Measurements from ENCODE around the gene NAALADL2. TPM values are rescaled to one million over a fixed set of nuclear protein-coding genes. Genes with fewer than 3 reads are reported as not detected.

Gene NAALADL2
- total RNA-seq, 1 donor from 2014 or later = 11.5 TPM

DNA sequence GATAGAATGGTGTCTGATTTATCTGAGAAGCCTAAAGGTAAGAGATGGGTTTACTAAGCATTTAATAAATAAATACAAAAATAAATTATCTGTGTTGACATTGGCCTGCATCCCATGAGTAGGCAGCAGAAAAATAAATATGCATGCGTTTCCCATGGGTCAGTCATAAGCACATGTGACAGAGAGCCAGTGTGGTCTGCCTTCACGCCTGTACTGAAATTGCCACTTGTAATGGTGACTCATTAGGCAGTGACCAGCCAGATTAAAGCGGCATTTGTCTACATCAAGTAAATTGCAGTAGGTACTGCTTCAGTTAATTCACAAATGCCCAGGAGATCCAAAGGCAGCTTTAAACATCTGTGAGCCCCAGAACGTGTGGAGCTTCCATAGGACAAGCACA lies 399.6 kb downstream of the NAALADL2 start:
- no peaks in the 10 kb centered on the region for H4K20me1 ChIP-seq (ENCODE audit: low read depth)
- no peak for DNase-seq (ENCODE audit: low spot score)
- no peaks in the 10 kb centered on the region for H3K9me3 ChIP-seq (ENCODE audit: low read depth)
- H2AFZ ChIP-seq (replicated peaks) = no peak overlapping the region
- Mint-ChIP-seq H3K9me3 (no peaks in the 10 kb centered on the region), H3K27ac (no peak overlapping the region), H3K4me3 (no peak overlapping the region), H3K36me3 (no peaks in the 10 kb centered on the region), H3K27me3 (ENCODE audit: insufficient read depth, low read depth) (no peaks in the 10 kb centered on the region), H3K4me1 (no peaks in the 10 kb centered on the region)
- H3K4me3 ChIP-seq = no peak overlapping the region
- H3K4me2 ChIP-seq = no peak overlapping the region
- no peaks in the 10 kb centered on the region for H3K36me3 ChIP-seq
- H3K9ac ChIP-seq = no peak overlapping the region
- no peaks in the 10 kb centered on the region for H3K4me1 ChIP-seq
- TF ChIP-seq EZH2phosphoT487 (IDR thresholded peaks at IDR 0.05) (no peak), CTCF (IDR thresholded peaks at IDR 0.05) (no peak), EZH2 (IDR thresholded peaks at IDR 0.05) (no peak)
- no peak overlapping the region for H3K27ac ChIP-seq
- no peaks in the 10 kb centered on the region for H3F3A ChIP-seq (ENCODE audit: low read depth)
- no peaks in the 10 kb centered on the region for H3K79me2 ChIP-seq (ENCODE audit: low read depth)
- H3K27me3 ChIP-seq = no peaks in the 10 kb centered on the region

- no peaks in the 10 kb centered on the region for H4K20me1 ChIP-seq (ENCODE audit: low read depth)
- no peaks in the 10 kb centered on the region for H3F3A ChIP-seq (ENCODE audit: low read depth)
- no peak overlapping the region for H3K4me3 Mint-ChIP-seq
- no peaks in the 10 kb centered on the region for H3K4me1 ChIP-seq
- no peaks in the 10 kb centered on the region for H3K79me2 ChIP-seq (ENCODE audit: low read depth)
- no peaks in the 10 kb centered on the region for H3K27me3 Mint-ChIP-seq (ENCODE audit: insufficient read depth, low read depth)
- H2AFZ ChIP-seq (replicated peaks) = no peak overlapping the region
- no peak overlapping the region for H3K27ac Mint-ChIP-seq
- H3K4me3 ChIP-seq = no peak overlapping the region
- no peak overlapping the region for H3K27ac ChIP-seq
- no peaks in the 10 kb centered on the region for H3K9me3 ChIP-seq (ENCODE audit: low read depth)
- no peaks in the 10 kb centered on the region for H3K36me3 Mint-ChIP-seq
- H3K27me3 ChIP-seq = no peaks in the 10 kb centered on the region
- H3K4me2 ChIP-seq = no peak overlapping the region
- no peaks in the 10 kb centered on the region for H3K4me1 Mint-ChIP-seq
- H3K36me3 ChIP-seq = no peaks in the 10 kb centered on the region
- H3K9ac ChIP-seq = no peak overlapping the region
- TF ChIP-seq CTCF (IDR thresholded peaks at IDR 0.05) (no peak), EZH2phosphoT487 (IDR thresholded peaks at IDR 0.05) (no peak), EZH2 (IDR thresholded peaks at IDR 0.05) (no peak)
- H3K9me3 Mint-ChIP-seq = no peaks in the 10 kb centered on the region
- no peak for DNase-seq (ENCODE audit: low spot score)
These were observed 401.1 kb downstream of the NAALADL2 start for GRCh38 chr3:175260145-175260794.

DNA sequence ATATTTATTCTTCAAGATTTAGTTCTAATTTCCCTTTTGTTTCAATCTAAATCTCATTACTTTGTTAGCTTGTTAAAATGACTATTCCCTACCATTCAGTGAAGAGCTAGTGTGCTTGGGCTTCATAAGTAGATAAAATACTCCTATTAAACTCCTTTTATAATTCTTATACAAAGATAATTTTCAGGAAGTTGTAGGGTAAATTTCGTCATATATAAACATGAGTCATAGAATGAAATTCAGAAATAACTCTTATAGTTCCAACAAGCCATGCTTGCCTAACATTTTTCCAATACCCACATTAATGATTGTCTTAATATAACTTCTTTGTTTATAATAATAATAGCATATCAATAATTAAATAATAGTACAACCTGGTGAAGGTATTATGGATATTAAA lies 407.3 kb downstream of the NAALADL2 start:
- Mint-ChIP-seq H3K36me3 (no peaks in the 10 kb centered on the region), H3K27me3 (ENCODE audit: insufficient read depth, low read depth) (no peaks in the 10 kb centered on the region), H3K4me3 (no peak overlapping the region), H3K27ac (no peak overlapping the region), H3K9me3 (no peaks in the 10 kb centered on the region), H3K4me1 (peaks cover 12% of the 10 kb centered on the region)
- no peaks in the 10 kb centered on the region for H3K9me3 ChIP-seq (ENCODE audit: low read depth)
- no peak overlapping the region for H2AFZ ChIP-seq (replicated peaks)
- no peak overlapping the region for H3K9ac ChIP-seq
- no peaks in the 10 kb centered on the region for H3K36me3 ChIP-seq
- H3K79me2 ChIP-seq (ENCODE audit: low read depth) = no peaks in the 10 kb centered on the region
- TF ChIP-seq EZH2phosphoT487 (IDR thresholded peaks at IDR 0.05) (no peak), CTCF (IDR thresholded peaks at IDR 0.05) (no peak), EZH2 (IDR thresholded peaks at IDR 0.05) (no peak)
- no peaks in the 10 kb centered on the region for H3F3A ChIP-seq (ENCODE audit: low read depth)
- no peaks in the 10 kb centered on the region for H3K4me1 ChIP-seq
- H4K20me1 ChIP-seq (ENCODE audit: low read depth) = no peaks in the 10 kb centered on the region
- no peak overlapping the region for H3K4me2 ChIP-seq
- no peaks in the 10 kb centered on the region for H3K27me3 ChIP-seq
- no peak overlapping the region for H3K27ac ChIP-seq
- DNase-seq (ENCODE audit: low spot score) = no peak
- no peak overlapping the region for H3K4me3 ChIP-seq

Data from neural progenitor cell (in vitro differentiated cells).